Astrocyte (in vitro differentiated cells and primary cell): ENCODE results near the gene IKBKG.

Experiments used
- CTCF ChIP-seq: IDR thresholded peaks from 2 replicates; pipeline ENCODE4 v1.5.1; 2011; ENCODE audit warnings: low read depth, mild to moderate bottlenecking, inconsistent platforms, low read length, moderate library complexity; ENCODE audit not compliant: insufficient read depth
- EZH2 ChIP-seq: IDR thresholded peaks from 2 replicates; pipeline ENCODE4 v1.6.1; 2012; ENCODE audit warnings: mild to moderate bottlenecking, low read length, inconsistent platforms; ENCODE audit not compliant: insufficient read depth

- TF ChIP-seq EZH2 (no peak), CTCF (no peak)
Observed at GRCh38 chrX:154542723-154543424, 4.5 kb upstream of the IKBKG start.
